HepG2 (cell line): ENCODE results near the gene CHID1. TPM values are rescaled to one million over a fixed set of nuclear protein-coding genes. Genes with fewer than 3 reads are reported as not detected.

Source experiments
- ATAC-seq: fragments of 200-7000 bp; cut with Tn5 transposase; 3 replicates; pipeline ENCODE4 v1.9.1; 2020; ENCODE audit warnings: mild to moderate bottlenecking, moderate library complexity
- BruUV-seq: library from RNA; stranded (reverse); fragments of 400-500 nt; replicated peaks from 2 replicates; lab custom pipeline; 2021; lab: Mats Ljungman, UMichigan
- CTCF ChIA-PET: fragments of 300-600 bp; formaldehyde crosslinking; extraction: SDS; loops from one replicate; lab custom pipeline; 2021; ENCODE audit warnings: low total read pairs, inconsistent platforms, low intra/inter-chr PET ratio; lab: Yijun Ruan, JAX
- POLR2A ChIA-PET: fragments of 350-600 bp; sonication (Branson Sonifier 250); formaldehyde crosslinking; loops from one replicate; lab custom pipeline; 2020; ENCODE audit warnings: antibody characterized with exemption, inconsistent platforms; lab: Yijun Ruan, JAX
- DNase-seq: peaks from one replicate; pipeline ENCODE4 v3.0.0-alpha.2; 2015; ENCODE audit warnings: low spot score
- FAIRE-seq: peaks from 3 replicates; lab custom pipeline; 2011; peaks lifted over from hg19 to GRCh38; lab: Jason Lieb, UNC
- H2AFZ ChIP-seq: one replicate; pipeline ENCODE4 v1.6.1; 2011; ENCODE audit warnings: low read length, inconsistent platforms
- H3K27ac ChIP-seq: fragments of 300-600 bp; 3 replicates; pipeline ENCODE4 v1.8.0; 2011; ENCODE audit warnings: mixed run types, mild to moderate bottlenecking, mixed read lengths, low read length, inconsistent platforms; ENCODE audit not compliant: insufficient read depth; ENCODE audit errors: extremely low read length
- H3K27me3 ChIP-seq, 2 experiments: fragments of 200-600 bp in 1 of 2; 2 replicates in 1 of 2; 3 replicates in 1 of 2; pipeline versions ENCODE4 v1.6.0 to v1.8.0; 2011; ENCODE audit warnings: low read length in 2 of 2, mild to moderate bottlenecking in 2 of 2, moderate library complexity in 2 of 2, inconsistent platforms in 1 of 2; ENCODE audit not compliant: insufficient read depth in 2 of 2, control insufficient read depth in 1 of 2
- H3K36me3 ChIP-seq, 2 experiments: fragments of 200-600 bp in 1 of 2; replicated peaks in 1 of 2; 2 replicates in 1 of 2; 3 replicates in 1 of 2; pipeline versions ENCODE4 v1.5.1 to v1.8.0; 2011; ENCODE audit warnings: low read length in 2 of 2, inconsistent platforms in 1 of 2; ENCODE audit not compliant: insufficient read depth in 2 of 2, control insufficient read depth in 1 of 2
- H3K4me1 ChIP-seq: 2 replicates; pipeline ENCODE4 v1.5.1; 2012; ENCODE audit warnings: low read length, inconsistent platforms; ENCODE audit not compliant: insufficient read depth
- H3K4me2 ChIP-seq: 2 replicates; pipeline ENCODE4 v1.6.0; 2011; ENCODE audit warnings: low read depth, low read length, inconsistent platforms
- H3K4me3 ChIP-seq, 3 experiments: fragments of 200-600 bp in 1 of 3; sonication (generic), shearing (Covaris generic) in 1 of 3; replicated peaks in 1 of 3; 2 replicates each; pipeline ENCODE4 v1.5.1; 2011 to 2016; ENCODE audit warnings: low read length in 3 of 3, inconsistent platforms in 2 of 3, low read depth in 2 of 3, mild to moderate bottlenecking in 2 of 3, control low read depth in 1 of 3, mixed read lengths in 1 of 3; ENCODE audit not compliant: insufficient read depth in 1 of 3
- H3K79me2 ChIP-seq: one replicate; pipeline ENCODE4 v1.6.1; 2011; ENCODE audit warnings: low read length, inconsistent platforms; ENCODE audit not compliant: insufficient read depth
- H3K9ac ChIP-seq: 2 replicates; pipeline ENCODE4 v1.6.0; 2011; ENCODE audit warnings: mild to moderate bottlenecking, low read depth, low read length, inconsistent platforms; ENCODE audit not compliant: insufficient read depth
- H3K9me3 ChIP-seq: 2 replicates; pipeline ENCODE4 v1.5.1; 2012; ENCODE audit warnings: mild to moderate bottlenecking, low read length
- H4K20me1 ChIP-seq: 2 replicates; pipeline ENCODE4 v1.6.0; 2011; ENCODE audit warnings: inconsistent platforms, mild to moderate bottlenecking, low read length, moderate library complexity; ENCODE audit not compliant: insufficient read depth
- ATF3 ChIP-seq: sonication (generic); formaldehyde crosslinking; IDR thresholded peaks from 2 replicates; pipeline ENCODE4 v1.4.0; 2020; ENCODE audit warnings: missing genetic modification reagents
- EHMT2 ChIP-seq: fragments of 200-600 bp; sonication (generic); IDR thresholded peaks from 2 replicates; pipeline ENCODE4 v1.7.0; 2017; ENCODE audit warnings: antibody characterized with exemption, low read depth, low read length, borderline replicate concordance
- EP300 ChIP-seq, 3 experiments: sonication (generic) in 1 of 3; formaldehyde crosslinking in 1 of 3; IDR thresholded peaks; 2 replicates each; pipeline versions ENCODE4 v1.5.1 to v1.6.1; 2011 to 2020; ENCODE audit warnings: low read depth in 2 of 3, low read length in 2 of 3, borderline replicate concordance in 1 of 3, improper control_type of control experiment in 1 of 3, mild to moderate bottlenecking in 1 of 3, missing genetic modification reagents in 1 of 3, moderate library complexity in 1 of 3
- GMEB1 ChIP-seq: sonication (generic); formaldehyde crosslinking; IDR thresholded peaks from 2 replicates; pipeline ENCODE4 v1.5.1; 2020; ENCODE audit warnings: missing genetic modification reagents, mild to moderate bottlenecking, borderline replicate concordance
- HNRNPUL1 ChIP-seq: fragments of 200-400 bp; formaldehyde crosslinking; IDR thresholded peaks from 2 replicates; pipeline ENCODE4 v1.6.1; 2017; ENCODE audit warnings: low read depth, mild to moderate bottlenecking, low read length, moderate library complexity
- KDM6A ChIP-seq: IDR thresholded peaks from 2 replicates; pipeline ENCODE4 v1.6.1; 2016; ENCODE audit warnings: low read depth
- RFXAP ChIP-seq: sonication (generic); formaldehyde crosslinking; IDR thresholded peaks from 2 replicates; pipeline ENCODE4 v1.4.0; 2020; ENCODE audit warnings: missing genetic modification reagents, borderline replicate concordance
- SKI ChIP-seq: fragments of 450-650 bp; IDR thresholded peaks from one replicate; pipeline ENCODE4 v1.6.1; 2018; ENCODE audit warnings: mild to moderate bottlenecking; ENCODE audit not compliant: partially characterized antibody
- SNAPC2 ChIP-seq: sonication (generic); formaldehyde crosslinking; IDR thresholded peaks from 2 replicates; pipeline ENCODE4 v1.8.1; 2022; ENCODE audit warnings: mild to moderate bottlenecking, missing genetic modification reagents
- TAF15 ChIP-seq: fragments of 200-400 bp; formaldehyde crosslinking; IDR thresholded peaks from one replicate; pipeline ENCODE4 v1.6.1; 2018; ENCODE audit warnings: mild to moderate bottlenecking, low read depth, low read length; ENCODE audit not compliant: poor library complexity, severe bottlenecking
- YY1 ChIP-seq: IDR thresholded peaks from 2 replicates; pipeline ENCODE4 v1.6.1; 2011; ENCODE audit warnings: low read length, low read depth, moderate library complexity, mild to moderate bottlenecking; ENCODE audit not compliant: insufficient read depth, insufficient replicate concordance
- ZNF225 ChIP-seq: sonication (generic); formaldehyde crosslinking; IDR thresholded peaks from 2 replicates; pipeline ENCODE4 v1.4.0; 2020; ENCODE audit warnings: mild to moderate bottlenecking, missing genetic modification reagents
- ZNF263 ChIP-seq: sonication (generic); formaldehyde crosslinking; IDR thresholded peaks from 2 replicates; pipeline ENCODE4 v1.4.0; 2020; ENCODE audit warnings: missing genetic modification reagents
- ZNF615 ChIP-seq: sonication (generic); formaldehyde crosslinking; IDR thresholded peaks from 2 replicates; pipeline ENCODE4 v1.5.0; 2020; ENCODE audit warnings: mild to moderate bottlenecking, missing genetic modification reagents, borderline replicate concordance
- ZNF687 ChIP-seq: sonication (generic); formaldehyde crosslinking; IDR thresholded peaks from 2 replicates; pipeline ENCODE4 v1.5.1; 2020; ENCODE audit warnings: mild to moderate bottlenecking, missing genetic modification reagents, moderate library complexity
- WGBS: methylation state at CpG from one replicate; pipeline ENCODE4 v1.1.6; 2017; ENCODE audit warnings: low lambda C conversion rate; 5-methylcytosine and 5-hydroxymethylcytosine counted together
- in situ Hi-C: cut with HindIII; loops from 2 replicates; pipeline ENCODE4 v1.10.0; 2017; ENCODE audit warnings: low pct_unique_long_range_greater_than_20kb; ENCODE audit not compliant: extremely low pct_ligation_motif_present
- intact Hi-C: fragments of 100-400 bp; cut with micrococcal nuclease; formaldehyde crosslinking; loops from one replicate; pipeline ENCODE4 v1.10.0; 2022; ENCODE audit not compliant: unreplicated experiment
- polyA plus RNA-seq, 8 experiments: library from polyadenylated mRNA; depleted of rRNA in 3 of 8; stranded (reverse) in 7 of 8; unstranded in 1 of 8; fragments of >200 nt; fragmentation: Illumina TruSeq in 4 of 8; extraction: Trizol in 4 of 8; gene quantifications; 2 replicates each; pipeline versions ENCODE4 v1.2.1 to v1.2.3, GENCODE V29; 2011 to 2016; ENCODE audit warnings: low read depth in 4 of 8, missing spikeins in 1 of 8, mixed read lengths in 1 of 8; ENCODE audit not compliant: insufficient read depth in 1 of 8
- total RNA-seq, 5 experiments: library from RNA; depleted of rRNA; stranded (reverse); fragments of >200 nt; fragmentation: Illumina TruSeq; extraction: Trizol; gene quantifications; 2 replicates each; pipeline ENCODE4 v1.2.3, GENCODE V29; 2016; ENCODE audit warnings: low read depth in 1 of 5

CHID1 gene
- total and polyA plus RNA-seq, 2 of the 13 experiments (the other 11 are each of a cell fraction or from before 2014, with no cell fraction given): 65.1 to 93.6 TPM

GRCh38 chr11:952406-953385 lies 42.1 kb upstream of the CHID1 start:
- H3K27ac ChIP-seq: peak overlapping the region; percentile 95
- H3K27me3 ChIP-seq: no peaks in the 10 kb centered on the region
- H4K20me1 ChIP-seq: no peaks in the 10 kb centered on the region
- H3K4me1 ChIP-seq: peaks cover 85% of the 10 kb centered on the region
- peaks cover 61% of the 10 kb centered on the region for H3K79me2 ChIP-seq
- H2AFZ ChIP-seq: no peak overlapping the region
- H3K9ac ChIP-seq: peak overlapping the region; percentile 79
- peak overlapping the region; percentile 88 for H3K4me2 ChIP-seq
- BruUV-seq: TSS peak; percentile 47
- in situ Hi-C loops (no loop called here), intact Hi-C loops (loop anchor here (2.0 kb wide), 2 partner anchors 16 to 28 kb away; partner anchors contain the start of gene AP2A2)
- H3K36me3 ChIP-seq: peaks cover 1 to 12% of the 10 kb centered on the region in 2 experiments; a peak in 2 of 5 replicates
- DNase-seq (peak; percentile 99), ATAC-seq (peak; percentile 98), FAIRE-seq (peak; percentile 99)
- POLR2A ChIA-PET: interaction anchor here (0.6 to 2.6 kb wide), 20 partner anchors 10 to 147 kb away, joined by 3 to 37 read pairs (median 7); partner anchors contain the start of genes AP2A2, CHID1, PNPLA2 and RPLP2
- WGBS: 9% methylated on average over 12 of the region's 18 CpGs
- CTCF ChIA-PET: no interaction called here
- H3K9me3 ChIP-seq: no peaks in the 10 kb centered on the region
- peak overlapping the region; percentile 25 to 68 (median 50); a peak in 5 of 6 replicates for H3K4me3 ChIP-seq
- TF ChIP-seq ZNF687 (CRISPR knock-in tag): peak; percentile 65
- no peak for TF ChIP-seq TAF15
- no peak for TF ChIP-seq ZNF615 (CRISPR knock-in tag)
- TF ChIP-seq ATF3 (CRISPR knock-in tag): peak; percentile 29; the same call in 1 of the 2 replicates
- peak in 1 of 2 experiments; percentile 77; a peak in 2 of 4 replicates for TF ChIP-seq EP300 (IDR thresholded peaks at IDR 0.05; ENCODE audit: low read depth in 2 of 2, low read length in 2 of 2)
- no peak; the same call in 1 of the 2 replicates for TF ChIP-seq EP300 (CRISPR knock-in tag; IDR thresholded peaks at IDR 0.05; ENCODE audit: borderline replicate concordance)
- TF ChIP-seq KDM6A: peak; percentile 66; the same call in 1 of the 2 replicates
- 0 out of 2 replicates have a peak, but pooled peaks have one; percentile 30 for TF ChIP-seq SNAPC2
- TF ChIP-seq ZNF263 (CRISPR knock-in tag): peak; percentile 58; the same call in 1 of the 2 replicates
- peak; percentile 68; the same call in 1 of the 2 replicates for TF ChIP-seq HNRNPUL1
- no peak for TF ChIP-seq EHMT2
- TF ChIP-seq YY1: no peak
- TF ChIP-seq GMEB1: peak; percentile 57; the same call in 1 of the 2 replicates
- TF ChIP-seq RFXAP: peak; percentile 78
- TF ChIP-seq SKI: peak; percentile 85
- TF ChIP-seq ZNF225 (CRISPR knock-in tag): no peak
